GM21786 (cell line): ENCODE results near the gene NAPB.
A peak's percentile ranks its signal among the peaks of the same experiment; 100 is the strongest.

ENCODE experiments used
- ATAC-seq: cut with Tn5 transposase; IDR thresholded peaks from one replicate; pipeline ENCODE4 v1.9.1; 2021; ENCODE audit not compliant: unreplicated experiment

The NAPB gene

DNA sequence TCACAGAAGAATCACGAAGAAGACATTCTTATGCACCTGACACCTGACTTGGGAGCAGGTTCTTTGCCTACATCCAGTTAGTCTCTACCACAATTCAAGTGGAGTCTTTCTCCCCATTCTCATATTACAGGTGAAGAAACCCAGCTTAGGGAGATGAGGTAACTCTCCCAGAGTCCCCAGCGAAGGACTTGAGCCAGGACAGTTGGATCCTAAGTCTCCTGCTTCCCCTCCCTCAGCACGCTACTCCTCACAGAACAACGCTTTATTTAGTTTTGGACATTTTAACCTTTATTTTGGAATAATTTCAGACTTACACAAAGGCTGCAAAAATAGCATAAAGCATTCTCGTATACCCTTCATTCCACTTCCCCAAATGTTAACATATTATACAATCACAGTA, 17.4 kb upstream of the NAPB start:
- no peak for ATAC-seq

- ATAC-seq: no peak
Observed at GRCh38 chr20:23437126-23437899, 16.0 kb upstream of the NAPB start.

DNA sequence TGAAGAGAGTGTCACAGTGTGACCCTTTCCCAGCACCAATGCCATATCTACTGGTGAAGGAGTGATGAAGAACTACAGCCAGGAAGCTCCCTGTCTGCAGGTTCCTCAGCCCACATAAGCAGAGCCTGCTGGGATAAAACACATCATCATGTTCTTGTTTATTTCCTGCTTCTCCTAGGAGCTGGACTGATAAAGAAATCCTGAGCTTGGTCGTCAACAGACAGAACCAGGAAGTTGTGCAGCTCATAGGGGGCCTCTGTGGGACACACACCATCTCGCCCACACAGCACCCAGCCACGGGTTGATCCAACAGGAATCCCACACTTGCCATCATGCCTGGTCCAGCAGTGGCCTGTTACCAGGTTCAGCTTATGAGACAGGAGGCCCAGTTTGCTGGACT, 15.4 kb upstream of the NAPB start:
- no peak for ATAC-seq

DNA sequence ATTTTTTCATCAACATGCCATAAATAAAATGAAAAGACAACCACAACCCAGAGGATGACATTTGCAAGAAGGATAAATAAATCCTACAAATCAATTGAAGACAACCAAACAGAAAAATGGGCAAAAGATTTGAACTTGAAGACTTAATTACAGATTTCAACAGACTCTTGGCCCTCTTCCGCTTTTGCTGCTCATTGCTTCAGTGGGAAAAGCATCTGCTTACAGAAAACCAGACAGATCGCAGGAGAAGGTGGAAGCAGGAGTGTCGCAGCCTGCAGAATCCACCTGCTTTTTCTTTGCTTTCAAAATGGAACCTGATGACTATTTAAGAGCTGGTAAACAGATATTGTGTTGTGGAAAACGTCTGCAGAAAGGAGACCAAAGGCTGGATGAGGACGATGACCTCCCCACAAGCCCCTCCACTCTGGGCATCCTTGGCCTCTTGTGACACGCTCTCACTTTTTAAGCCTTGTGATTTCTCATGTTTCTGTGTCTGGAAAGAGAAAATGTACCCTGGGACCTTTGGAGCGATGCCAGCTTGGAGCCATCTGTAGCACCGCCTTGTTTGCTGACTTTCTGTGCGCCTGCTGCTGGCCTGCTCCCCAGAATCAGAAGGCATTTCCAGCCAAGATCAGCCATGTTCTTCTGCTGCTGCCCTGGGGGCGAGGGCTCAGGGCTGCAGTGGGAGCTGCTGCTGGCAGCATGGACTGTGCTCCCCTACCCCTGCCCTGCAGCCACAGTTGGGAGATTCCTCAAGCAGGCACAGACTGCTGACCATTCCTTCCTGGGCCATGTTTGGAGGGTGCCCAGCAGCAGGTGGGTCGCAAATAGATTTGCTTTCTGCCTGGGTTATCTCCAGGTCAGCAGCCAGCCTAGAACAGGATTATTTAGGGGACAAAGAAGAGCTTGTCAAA, 14.6 kb upstream of the NAPB start:
- ATAC-seq: no peak

GRCh38 chr20:23434521-23435313, 13.4 kb upstream of the NAPB start:
- no peak for ATAC-seq

GRCh38 chr20:23433628-23434027, 12.3 kb upstream of the NAPB start:
- no peak for ATAC-seq

GRCh38 chr20:23425129-23425528, 3.8 kb upstream of the NAPB start:
- no peak for ATAC-seq

GRCh38 chr20:23419995-23420901, 1.0 kb downstream of the NAPB start:
- peak; percentile 24 for ATAC-seq

- no peak for ATAC-seq
Observed at GRCh38 chr20:23419657-23419994, 1.7 kb downstream of the NAPB start.

DNA sequence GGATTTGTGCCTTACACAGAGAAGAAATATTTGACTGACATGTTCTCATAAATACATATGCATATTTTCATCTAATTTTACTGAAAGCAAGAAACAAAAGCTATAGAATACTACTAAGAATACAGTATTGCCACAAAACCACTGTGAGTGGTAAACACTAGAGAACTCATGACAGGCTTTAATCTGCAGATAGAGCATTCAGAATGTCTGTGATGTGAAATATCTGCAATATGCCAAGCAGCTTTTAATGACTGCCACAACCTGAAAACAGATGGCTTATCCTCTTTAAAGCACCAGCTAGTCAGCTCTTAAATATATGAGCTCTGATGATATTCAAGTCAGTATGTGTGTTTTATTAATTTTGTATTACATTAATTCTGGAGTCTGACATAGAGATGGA, 3.4 kb downstream of the NAPB start:
- no peak for ATAC-seq

DNA sequence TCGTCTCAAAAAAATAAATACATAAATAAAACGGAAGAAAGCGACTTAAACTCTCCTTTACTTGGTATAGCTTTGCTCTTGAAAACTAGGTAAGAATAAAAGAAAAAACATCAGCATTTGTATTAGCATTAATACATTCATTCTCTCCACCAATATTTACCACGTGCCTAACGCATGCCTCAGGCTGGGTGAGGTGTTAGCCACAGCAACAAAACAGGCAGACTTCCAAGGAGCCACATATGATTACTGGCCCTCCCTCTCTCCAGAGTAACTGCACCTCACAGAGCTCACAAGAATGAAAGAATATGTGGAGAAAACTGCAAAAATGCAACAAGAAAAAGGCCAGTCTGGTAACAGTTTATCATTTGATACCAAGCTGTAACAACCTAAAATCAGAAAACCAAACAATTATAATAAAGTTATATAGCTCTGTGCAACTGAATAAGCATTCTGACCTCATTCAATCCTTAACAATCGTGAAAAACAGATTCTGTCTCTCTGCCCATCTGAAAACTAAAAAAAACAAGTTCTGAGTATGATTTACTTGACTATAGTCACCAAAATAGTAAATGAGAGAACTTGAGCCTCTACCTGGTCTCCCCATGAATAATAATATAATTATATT, 5.2 kb downstream of the NAPB start:
- ATAC-seq: no peak

- ATAC-seq: no peak
Observed at GRCh38 chr20:23415555-23415954, 5.7 kb downstream of the NAPB start.

GRCh38 chr20:23414526-23415188, 6.6 kb downstream of the NAPB start:
- ATAC-seq: no peak

DNA sequence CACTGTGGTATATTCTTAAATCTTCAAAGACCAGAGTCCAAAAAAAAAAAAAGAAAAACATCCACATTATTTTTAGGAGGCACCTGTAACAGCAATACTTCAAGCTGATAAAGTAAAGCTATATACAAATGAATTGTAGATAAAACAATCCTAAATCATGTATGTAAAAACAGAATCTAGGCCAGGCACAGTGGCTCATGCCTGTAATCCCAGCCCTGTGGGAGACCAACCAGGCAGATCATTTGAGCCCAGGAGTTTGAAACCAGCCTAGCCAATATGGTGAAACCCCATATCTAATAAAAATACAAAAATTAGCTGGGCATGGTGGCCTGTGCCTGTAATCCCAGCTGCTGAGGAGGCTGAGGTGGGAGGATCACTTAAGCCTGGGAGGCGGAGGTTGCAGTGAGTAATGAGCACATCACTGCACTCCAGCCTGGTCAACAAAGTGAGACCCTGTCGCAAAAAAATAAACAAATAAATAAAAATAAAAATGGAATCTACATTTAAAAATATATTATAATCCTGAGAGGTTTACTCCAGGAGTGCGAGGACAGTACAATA, 7.3 kb downstream of the NAPB start:
- no peak for ATAC-seq

DNA sequence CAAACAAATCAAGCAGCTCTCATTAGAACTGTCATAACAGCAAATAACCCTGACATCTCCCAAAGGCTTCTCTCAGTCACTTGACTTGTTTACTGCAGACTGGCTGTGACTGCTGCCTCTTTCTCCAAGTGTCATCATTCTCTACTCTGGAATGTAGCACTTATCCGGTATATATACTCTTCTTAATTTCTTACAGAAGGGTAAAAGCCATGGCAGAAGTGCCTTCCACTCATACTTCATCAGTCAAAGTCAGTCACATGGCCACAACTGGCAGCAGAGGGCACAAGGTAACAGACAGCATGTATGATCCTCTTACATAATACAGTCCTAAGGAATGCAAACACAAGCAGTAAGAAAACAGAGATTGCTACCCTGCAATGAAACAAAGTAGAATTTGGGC, 9.3 kb downstream of the NAPB start:
- no peak for ATAC-seq

DNA sequence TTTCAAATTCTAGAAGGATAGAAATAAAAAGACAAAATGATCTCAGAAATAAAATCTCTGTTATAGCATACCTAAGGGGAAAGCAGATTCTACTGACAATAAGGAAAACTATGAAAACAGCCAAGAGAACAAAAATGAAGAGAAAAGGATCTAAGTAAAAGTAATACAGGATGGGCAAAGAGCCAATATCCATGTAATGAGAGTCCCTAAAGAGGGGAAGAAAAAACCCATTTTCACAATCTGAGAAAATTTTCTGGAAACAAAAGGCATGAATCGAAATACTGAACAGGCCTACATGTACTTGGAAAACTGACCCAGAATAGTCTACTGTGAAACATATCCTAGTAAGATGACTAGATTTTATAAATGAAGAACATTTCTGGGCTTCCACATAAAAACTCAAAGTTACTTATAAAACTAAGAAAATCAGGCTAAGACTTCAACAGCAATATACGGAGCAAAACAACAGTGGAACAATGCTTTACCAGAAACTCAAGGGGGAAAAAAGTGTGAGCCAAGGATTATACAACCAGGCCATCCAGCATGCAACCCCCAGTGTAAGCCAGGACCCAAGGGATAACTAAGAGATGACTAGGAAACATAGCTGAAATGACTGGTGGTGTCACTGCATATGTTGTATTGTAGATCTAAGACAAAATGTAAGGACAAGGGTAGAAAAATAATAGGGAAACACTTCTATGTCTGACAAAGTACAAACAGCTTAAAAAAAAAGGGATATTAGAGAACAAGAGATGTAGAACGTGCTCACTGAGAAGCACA, 10.2 kb downstream of the NAPB start:
- ATAC-seq: no peak

DNA sequence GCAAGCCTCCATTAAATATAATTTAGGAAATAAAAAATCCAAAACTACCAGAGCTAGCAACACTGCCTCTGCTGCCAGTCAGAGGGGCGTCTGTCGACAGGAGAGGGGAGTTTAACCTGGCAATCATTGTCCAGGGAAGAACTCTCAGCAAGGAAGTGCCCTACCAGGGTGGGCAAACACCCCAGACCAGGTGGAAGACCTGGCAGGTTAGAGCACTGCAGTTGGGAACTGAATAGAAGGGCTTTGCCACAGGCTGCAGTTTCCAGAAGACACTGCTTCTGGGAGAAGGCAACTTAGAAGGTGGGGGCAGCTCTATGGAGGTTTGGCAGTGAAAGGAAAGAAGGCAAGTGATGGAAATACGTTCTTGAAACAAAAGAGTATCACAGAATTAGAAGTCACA, 11.5 kb downstream of the NAPB start:
- ATAC-seq: no peak

GRCh38 chr20:23408957-23409356, 12.3 kb downstream of the NAPB start:
- no peak for ATAC-seq
